Neuronal stem cell (in vitro differentiated cells): ENCODE results near the gene ROBO1.
"Not testable (repeated sequence)": the region's sequence is repeated elsewhere in the genome, so short reads cannot be mapped to it uniquely, and the experiment has no call there.

Experiments
- DNase-seq: peaks from one replicate; pipeline ENCODE4 v3.0.0-alpha.2; 2013; ENCODE audit warnings: low spot score
- H2AFZ ChIP-seq: one replicate; pipeline ENCODE4 v1.6.1; 2013; ENCODE audit warnings: mild to moderate bottlenecking, low read length, inconsistent platforms
- H2AK5ac ChIP-seq: 2 replicates; pipeline ENCODE4 v1.6.1; 2013; ENCODE audit warnings: low read depth, mild to moderate bottlenecking, inconsistent platforms, low read length, moderate library complexity, mixed read lengths
- H2BK120ac ChIP-seq: 2 replicates; pipeline ENCODE4 v1.6.1; 2013; ENCODE audit warnings: low read depth, mild to moderate bottlenecking, inconsistent platforms, low read length, moderate library complexity, mixed read lengths
- H2BK12ac ChIP-seq: one replicate; pipeline ENCODE4 v1.6.1; 2013; ENCODE audit warnings: low read length, inconsistent platforms
- H2BK15ac ChIP-seq: 2 replicates; pipeline ENCODE4 v1.6.1; 2013; ENCODE audit warnings: mild to moderate bottlenecking, low read length, inconsistent platforms, mixed read lengths
- H2BK5ac ChIP-seq: one replicate; pipeline ENCODE4 v1.6.1; 2013; ENCODE audit warnings: inconsistent platforms, mild to moderate bottlenecking, low read length, moderate library complexity
- H3K14ac ChIP-seq: one replicate; pipeline ENCODE4 v1.6.1; 2013; ENCODE audit warnings: low read length, inconsistent platforms
- H3K18ac ChIP-seq: 2 replicates; pipeline ENCODE4 v1.6.1; 2013; ENCODE audit warnings: low read length, inconsistent platforms
- H3K23ac ChIP-seq: 2 replicates; pipeline ENCODE4 v1.6.1; 2013; ENCODE audit warnings: low read depth, mild to moderate bottlenecking, mixed read lengths, low read length, inconsistent platforms; ENCODE audit not compliant: poor library complexity
- H3K27ac ChIP-seq: replicated peaks from 3 replicates; pipeline ENCODE4 v1.5.1; 2013; ENCODE audit warnings: low read length, inconsistent platforms
- H3K27me3 ChIP-seq, 3 experiments: 2 replicates each; pipeline ENCODE4 v1.6.1; 2013; ENCODE audit warnings: low read length in 3 of 3, mild to moderate bottlenecking in 2 of 3, inconsistent platforms in 1 of 3, low read depth in 1 of 3, mixed read lengths in 1 of 3, moderate library complexity in 1 of 3; ENCODE audit not compliant: control insufficient read depth in 3 of 3, insufficient read depth in 3 of 3
- H3K36me3 ChIP-seq, 2 donors: replicated peaks in 1 of 2; 2 replicates each; pipeline ENCODE4 v1.6.1; 2013; ENCODE audit warnings: low read length in 2 of 2; ENCODE audit not compliant: control insufficient read depth in 2 of 2, insufficient read depth in 2 of 2
- H3K4ac ChIP-seq: 2 replicates; pipeline ENCODE4 v1.6.1; 2013; ENCODE audit warnings: inconsistent platforms, mild to moderate bottlenecking, low read length, moderate library complexity
- H3K4me1 ChIP-seq, 2 donors: 1 replicate in 1 of 2; 2 replicates in 1 of 2; pipeline ENCODE4 v1.6.1; 2013; ENCODE audit warnings: low read length in 2 of 2, low read depth in 1 of 2; ENCODE audit not compliant: control insufficient read depth in 2 of 2, insufficient read depth in 1 of 2
- H3K4me2 ChIP-seq: one replicate; pipeline ENCODE4 v1.6.1; 2013; ENCODE audit warnings: mild to moderate bottlenecking, low read length, inconsistent platforms; ENCODE audit not compliant: insufficient read depth, poor library complexity, severe bottlenecking
- H3K4me3 ChIP-seq, 2 donors: 2 replicates each; pipeline ENCODE4 v1.5.1; 2013; ENCODE audit warnings: low read length in 2 of 2, mild to moderate bottlenecking in 2 of 2, inconsistent platforms in 1 of 2, moderate library complexity in 1 of 2
- H3K79me1 ChIP-seq: one replicate; pipeline ENCODE4 v1.6.1; 2013; ENCODE audit warnings: low read depth, mild to moderate bottlenecking, inconsistent platforms, low read length, moderate library complexity
- H3K9ac ChIP-seq: one replicate; pipeline ENCODE4 v1.6.1; 2013; ENCODE audit warnings: mild to moderate bottlenecking, low read depth, low read length, inconsistent platforms; ENCODE audit not compliant: poor library complexity
- H3K9me3 ChIP-seq, 2 donors: replicated peaks in 1 of 2; 2 replicates each; pipeline versions ENCODE3 to v1.6.1; 2013; ENCODE audit warnings: low read length in 2 of 2, mild to moderate bottlenecking in 2 of 2, inconsistent platforms in 1 of 2, low read depth in 1 of 2, mixed read lengths in 1 of 2, moderate library complexity in 1 of 2; ENCODE audit not compliant: control insufficient read depth in 2 of 2, insufficient read depth in 1 of 2
- H4K8ac ChIP-seq: one replicate; pipeline ENCODE4 v1.6.1; 2013; ENCODE audit warnings: low read depth, mild to moderate bottlenecking, inconsistent platforms, low read length, moderate library complexity
- H4K91ac ChIP-seq: one replicate; pipeline ENCODE4 v1.6.1; 2013; ENCODE audit warnings: low read length, low read depth, mild to moderate bottlenecking, inconsistent platforms; ENCODE audit not compliant: poor library complexity
- WGBS, 2 donors: extraction: QIAGEN DNeasy Blood & Tissue Kit; methylation state at CpG; one replicate each; pipeline ENCODE4 v1.1.7; 2013; ENCODE audit warnings: missing lambda C conversion rate in 2 of 2, mixed read lengths in 1 of 2; ENCODE audit not compliant: insufficient read length in 2 of 2, insufficient replicate concordance in 1 of 2; ENCODE audit errors: extremely low coverage in 2 of 2; 5-methylcytosine and 5-hydroxymethylcytosine counted together

Gene ROBO1

DNA sequence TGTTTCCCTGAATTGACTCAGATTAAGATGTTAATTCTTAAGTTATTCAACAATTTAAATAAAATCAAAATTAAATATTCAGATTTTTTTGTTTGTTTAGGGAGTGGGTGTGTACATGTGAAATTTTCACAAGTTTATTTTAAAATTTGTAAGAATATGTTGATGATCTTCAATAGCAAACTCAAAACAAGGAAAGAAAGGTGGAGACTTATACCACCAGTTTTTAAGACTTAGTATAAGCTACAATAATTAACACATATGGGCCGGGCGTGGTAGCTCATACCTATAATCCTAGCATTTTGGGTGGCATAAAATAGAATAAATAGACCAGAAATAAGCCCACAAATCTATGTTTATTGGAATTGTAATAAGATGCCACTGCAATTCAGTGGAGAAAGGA is 1084.5 kb downstream of the ROBO1 start:
- Histone ChIP-seq H3K23ac (no peak overlapping the region), H2BK5ac (no peak overlapping the region), H3K18ac (no peak overlapping the region), H3K14ac (no peak overlapping the region), H3K9me3 (peaks cover 1 to 3% of the 10 kb centered on the region in 2 donors), H3K4me1 (no peaks in the 10 kb centered on the region), H3K4me2 (no peak overlapping the region), H4K91ac (no peak overlapping the region), H3K4ac (no peak overlapping the region), H2AK5ac (no peak overlapping the region), H3K4me3 (no peak overlapping the region), H3K36me3 (peaks cover 2 to 14% of the 10 kb centered on the region in 2 donors), H3K9ac (no peak overlapping the region), H2AFZ (no peak overlapping the region), H3K27me3 (no peaks in the 10 kb centered on the region), H3K79me1 (no peaks in the 10 kb centered on the region), H2BK15ac (no peak overlapping the region), H2BK120ac (no peak overlapping the region), H4K8ac (no peak overlapping the region), H2BK12ac (no peak overlapping the region), H3K27ac (no peak overlapping the region)
- DNase-seq = no peak
- WGBS, 2 donors = no CpG with 5 or more reads among the region's 2 CpGs

GRCh38 chr3:78675119-78675805 is 1092.5 kb downstream of the ROBO1 start:
- H3K36me3 ChIP-seq, H3K27me3 ChIP-seq, H3K4ac ChIP-seq, H3K18ac ChIP-seq, H2BK12ac ChIP-seq, H2BK15ac ChIP-seq, H4K8ac ChIP-seq, H3K9me3 ChIP-seq, H3K4me3 ChIP-seq, H2BK5ac ChIP-seq, H4K91ac ChIP-seq, H3K79me1 ChIP-seq, H3K27ac ChIP-seq, H3K4me1 ChIP-seq, H3K23ac ChIP-seq, H2AK5ac ChIP-seq, H3K9ac ChIP-seq, DNase-seq, H3K14ac ChIP-seq, H3K4me2 ChIP-seq, H2BK120ac ChIP-seq, H2AFZ ChIP-seq: not testable (repeated sequence)
- WGBS, 2 donors = no CpG with 5 or more reads among the region's 25 CpGs

DNA sequence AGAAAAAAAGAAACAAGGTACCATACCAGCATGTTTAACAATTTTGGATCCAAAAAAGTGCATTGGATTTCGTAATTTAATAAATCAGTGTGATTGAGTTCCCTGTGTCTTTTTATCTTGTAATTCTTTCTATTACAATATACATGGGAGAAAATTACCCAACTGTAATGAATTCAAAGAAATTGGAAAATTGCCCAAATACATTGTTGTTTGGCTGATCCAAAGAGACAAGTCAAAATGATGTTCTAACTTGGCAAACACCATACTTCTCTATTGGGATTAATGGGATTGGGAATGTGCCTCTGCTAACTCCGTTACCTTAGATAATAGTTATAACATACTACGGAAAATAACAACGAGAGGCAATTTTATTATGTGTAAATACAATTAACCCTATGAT is 1097.1 kb downstream of the ROBO1 start:
- Histone ChIP-seq H3K27me3 (no peaks in the 10 kb centered on the region), H3K4me2 (no peak overlapping the region), H2AFZ (no peak overlapping the region), H2BK5ac (no peak overlapping the region), H2BK15ac (no peak overlapping the region), H2BK120ac (no peak overlapping the region), H3K23ac (no peak overlapping the region), H3K4me3 (no peak overlapping the region), H3K79me1 (no peaks in the 10 kb centered on the region), H4K91ac (no peak overlapping the region), H4K8ac (no peak overlapping the region), H3K36me3 (peaks cover 0 to 16% of the 10 kb centered on the region in 2 donors), H3K27ac (no peak overlapping the region), H2BK12ac (no peak overlapping the region), H3K9me3 (peaks cover 0 to 3% of the 10 kb centered on the region in 2 donors), H3K4me1 (no peaks in the 10 kb centered on the region), H2AK5ac (no peak overlapping the region), H3K4ac (no peak overlapping the region), H3K18ac (no peak overlapping the region), H3K14ac (no peak overlapping the region), H3K9ac (no peak overlapping the region)
- DNase-seq = no peak
- WGBS, 2 donors = no CpG with 5 or more reads among the region's 4 CpGs

DNA sequence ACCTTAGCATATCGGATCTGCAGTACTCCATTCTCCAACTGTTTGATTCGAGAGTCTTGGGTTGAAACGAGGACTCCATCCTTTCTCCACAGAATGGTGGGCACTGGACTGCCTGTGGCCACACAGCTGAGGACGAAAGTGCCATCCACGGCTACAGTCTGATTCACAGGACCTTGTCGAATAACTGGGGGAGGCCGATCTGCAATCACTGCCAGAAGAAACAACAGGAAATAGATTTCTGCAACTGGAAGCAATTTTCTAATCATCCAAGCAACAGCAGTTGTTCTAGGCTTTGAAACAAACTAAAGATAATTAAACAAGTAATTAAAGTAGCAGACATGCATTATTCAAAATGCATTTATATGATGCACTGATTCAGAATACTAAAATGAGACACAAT is 1097.7 kb downstream of the ROBO1 start:
- Histone ChIP-seq H2BK15ac (no peak overlapping the region), H4K8ac (no peak overlapping the region), H3K4me2 (no peak overlapping the region), H2BK120ac (no peak overlapping the region), H3K9ac (no peak overlapping the region), H3K27me3 (no peaks in the 10 kb centered on the region), H2BK5ac (no peak overlapping the region), H3K9me3 (peaks cover 0 to 3% of the 10 kb centered on the region in 2 donors), H3K4ac (no peak overlapping the region), H3K4me1 (no peaks in the 10 kb centered on the region), H3K79me1 (no peaks in the 10 kb centered on the region), H3K27ac (no peak overlapping the region), H4K91ac (no peak overlapping the region), H2AFZ (no peak overlapping the region), H3K36me3 (peaks cover 0 to 16% of the 10 kb centered on the region in 2 donors), H2AK5ac (no peak overlapping the region), H2BK12ac (no peak overlapping the region), H3K4me3 (no peak overlapping the region), H3K18ac (no peak overlapping the region), H3K23ac (no peak overlapping the region), H3K14ac (no peak overlapping the region)
- no CpG with 5 or more reads among the region's 7 CpGs for WGBS, 2 donors
- DNase-seq = no peak
